HG02759 (cell line): ENCODE measurements around the gene INSL3.
A peak's percentile ranks its signal among the peaks of the same experiment; 100 is the strongest.

ENCODE experiments used
- ATAC-seq: cut with Tn5 transposase; IDR thresholded peaks from one replicate; pipeline ENCODE4 v1.9.1; 2021; ENCODE audit warnings: mild to moderate bottlenecking, moderate library complexity; ENCODE audit not compliant: unreplicated experiment

Gene INSL3

DNA sequence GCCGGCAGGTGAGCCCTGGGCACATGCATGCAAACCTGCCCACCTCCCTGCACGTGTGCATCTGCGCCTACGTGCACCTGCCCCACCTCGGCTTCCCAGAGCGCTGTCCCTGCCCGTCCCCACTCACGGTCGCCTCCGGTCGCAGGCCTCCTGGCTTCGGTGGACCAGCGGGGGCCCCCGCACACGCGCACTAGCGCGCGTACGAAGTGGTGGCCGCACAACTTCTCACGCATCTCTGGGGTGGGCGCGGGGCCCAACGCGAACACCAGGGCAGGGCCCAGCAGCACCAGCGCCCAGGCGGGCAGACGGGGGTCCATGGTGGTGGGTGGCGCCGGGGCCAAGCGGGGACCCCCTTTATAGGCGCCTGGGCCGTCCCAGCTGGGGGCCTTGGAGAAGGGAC is at the start of gene INSL3:
Gene INSL3, minus strand, starts transcription at position 330 of the 400 bp plus-strand sequence. Its CDS starts 13 bp downstream, at position 317.
- no peak for ATAC-seq

- ATAC-seq: no peak
These were observed 47.8 kb upstream of the INSL3 start for GRCh38 chr19:17869114-17869608.

DNA sequence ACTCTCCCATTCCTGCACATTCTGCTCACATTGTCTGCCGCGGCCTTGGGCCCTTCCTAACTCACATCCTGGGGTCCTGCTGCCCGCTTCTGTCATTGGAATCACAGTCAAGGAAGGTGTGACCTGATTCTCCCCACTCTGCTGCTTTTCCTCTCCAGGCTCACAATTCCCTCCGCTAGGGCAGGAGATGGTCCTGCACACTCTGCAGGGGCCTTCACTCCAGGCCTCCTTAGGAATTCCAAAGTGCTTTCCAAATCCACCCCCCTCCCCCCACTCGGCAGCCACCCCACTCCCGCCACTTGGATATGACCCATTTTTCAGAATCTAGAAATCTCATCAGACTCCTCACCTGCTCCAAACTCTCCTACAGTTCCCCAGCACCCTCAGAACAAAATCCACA is 47.4 kb upstream of the INSL3 start:
- ATAC-seq: no peak

DNA sequence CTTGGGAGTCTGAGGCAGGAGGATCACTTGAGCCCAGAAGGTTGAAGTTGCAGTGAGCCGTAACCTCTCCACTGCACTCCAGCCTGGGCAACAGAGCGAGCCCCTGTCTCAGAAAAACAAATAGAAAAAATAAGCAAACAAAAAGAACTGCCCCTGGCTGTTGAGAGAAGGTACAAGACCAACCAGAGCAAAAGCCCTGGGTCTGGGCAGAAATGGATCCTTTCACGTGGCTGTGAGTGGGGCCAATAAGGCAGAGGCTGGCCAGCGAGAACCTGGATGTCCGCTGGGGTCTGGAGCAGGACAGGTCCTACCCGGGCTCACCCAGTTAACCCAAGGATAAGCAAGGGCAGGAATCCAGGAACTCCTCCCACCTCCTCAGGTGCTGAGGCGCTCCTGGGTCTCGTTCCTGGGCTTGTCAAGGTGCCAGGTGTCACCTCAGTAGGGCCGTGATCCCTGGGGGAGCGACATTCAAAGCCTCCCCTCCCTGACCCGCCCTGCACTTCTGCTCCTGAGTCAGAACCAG is 45.7 kb upstream of the INSL3 start:
- no peak for ATAC-seq

GRCh38 chr19:17866312-17866963 is 45.1 kb upstream of the INSL3 start:
- no peak for ATAC-seq

DNA sequence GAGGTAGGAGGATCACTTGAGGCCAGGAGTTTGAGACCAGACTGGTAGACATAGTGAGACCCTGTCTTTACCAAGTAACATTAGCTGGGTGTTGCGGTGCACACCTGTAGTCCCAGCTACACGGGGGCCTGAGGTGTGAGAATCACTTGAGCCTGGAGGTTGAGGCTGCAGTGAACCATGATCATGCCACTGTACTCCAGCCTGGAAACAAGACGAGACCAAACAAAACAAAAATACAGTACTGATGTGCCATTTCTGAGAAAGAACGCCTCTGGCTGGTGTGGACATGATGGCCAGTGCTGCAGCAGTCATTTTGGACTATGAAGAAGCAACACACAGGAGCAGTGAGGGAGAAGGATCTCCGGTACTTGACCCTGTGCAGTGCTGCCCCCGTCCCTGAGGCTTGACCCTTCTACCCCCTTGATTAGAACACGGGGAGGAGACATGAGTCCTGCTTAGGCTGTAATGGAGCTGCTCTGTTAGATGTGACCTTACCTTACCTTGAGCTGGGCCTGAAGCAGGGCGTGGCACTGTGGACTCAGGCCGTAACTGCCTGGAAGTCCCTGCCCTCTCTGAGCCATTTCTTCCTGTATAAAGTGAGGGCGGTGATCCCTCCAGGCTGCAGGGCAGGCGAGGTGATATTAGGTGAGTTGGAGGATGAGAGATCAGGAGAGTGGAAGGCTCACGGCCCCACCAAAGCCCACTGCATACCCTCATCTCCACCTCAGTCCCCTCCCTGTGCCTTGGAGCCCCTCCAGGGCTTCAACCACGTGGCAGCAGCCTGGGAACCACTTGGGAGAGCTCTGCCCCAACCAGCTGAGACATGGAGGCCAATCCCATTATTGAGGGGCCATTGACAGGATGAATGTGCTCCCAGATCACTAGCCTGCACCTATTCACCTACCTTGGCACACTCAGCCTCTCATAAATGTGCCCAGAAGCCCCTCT is 44.3 kb upstream of the INSL3 start:
- no peak for ATAC-seq

DNA sequence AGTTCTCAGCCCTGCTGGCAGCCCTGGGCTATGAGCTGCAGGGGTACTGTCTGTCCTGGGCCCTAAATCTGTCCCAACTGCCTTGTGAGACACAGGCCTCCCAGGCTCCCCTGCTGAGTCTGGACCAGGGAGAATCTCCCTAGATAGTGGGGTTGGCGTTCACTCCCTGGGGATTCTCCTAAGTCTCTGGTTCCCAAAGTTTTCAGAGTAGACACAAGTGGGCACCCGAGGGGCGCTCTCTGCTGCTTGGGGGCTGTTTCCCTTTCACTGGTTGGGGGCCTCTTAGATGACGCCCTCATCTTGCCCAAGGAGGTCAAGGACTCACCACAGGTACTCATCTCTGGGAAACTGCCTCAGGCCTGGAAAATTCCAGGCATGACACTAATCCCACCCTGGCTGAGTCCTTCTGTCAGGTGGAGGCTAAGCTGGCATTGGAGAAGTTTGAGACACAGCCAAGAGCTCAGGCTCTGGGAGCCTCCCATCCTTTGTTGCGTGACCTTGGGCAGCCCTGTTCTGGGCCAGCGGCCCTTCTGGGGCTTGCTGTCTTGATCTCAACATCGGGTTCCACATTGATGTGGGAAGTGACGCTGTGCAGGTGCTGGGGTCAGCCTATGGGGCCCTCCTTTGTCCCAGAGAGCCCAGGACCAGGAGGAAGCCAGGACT is 42.3 kb upstream of the INSL3 start:
- ATAC-seq: no peak

DNA sequence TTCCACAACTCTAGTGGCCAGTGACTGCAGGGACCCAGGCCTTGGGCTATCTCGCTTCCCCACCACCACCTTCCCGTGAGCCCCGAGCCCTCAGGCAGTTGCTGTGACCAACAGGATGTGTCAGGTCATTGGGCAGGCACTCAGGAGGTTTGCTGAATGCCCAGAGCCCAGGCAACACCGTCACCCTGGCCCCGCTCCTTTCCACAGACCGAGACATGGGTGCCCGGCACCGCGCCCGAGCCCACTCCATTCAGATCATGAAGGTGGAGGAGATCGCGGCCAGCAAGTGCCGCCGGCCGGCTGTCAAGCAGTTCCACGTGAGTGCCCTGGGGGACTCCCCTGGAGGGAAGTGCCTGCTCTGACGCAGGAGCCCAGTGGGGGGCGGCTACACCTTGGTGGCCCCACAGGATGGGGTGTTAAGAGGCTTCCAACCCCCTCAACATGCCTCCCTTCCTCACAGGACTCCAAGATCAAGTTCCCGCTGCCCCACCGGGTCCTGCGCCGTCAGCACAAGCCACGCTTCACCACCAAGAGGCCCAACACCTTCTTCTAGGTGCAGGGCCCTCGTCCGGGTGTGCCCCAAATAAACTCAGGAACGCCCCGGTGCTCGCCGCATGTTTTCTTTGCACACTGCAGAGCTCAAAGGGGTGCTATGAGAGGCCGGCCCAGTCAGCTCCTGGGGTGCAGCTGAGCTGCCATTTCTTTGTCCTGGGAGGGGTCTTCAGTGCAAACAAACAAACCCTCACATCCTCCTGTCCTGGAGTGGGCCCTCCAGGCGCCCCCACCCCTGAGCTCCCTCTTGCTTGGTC is 41.6 kb upstream of the INSL3 start:
- ATAC-seq: no peak

- no peak for ATAC-seq
These were observed 40.5 kb upstream of the INSL3 start for GRCh38 chr19:17861542-17862402.

DNA sequence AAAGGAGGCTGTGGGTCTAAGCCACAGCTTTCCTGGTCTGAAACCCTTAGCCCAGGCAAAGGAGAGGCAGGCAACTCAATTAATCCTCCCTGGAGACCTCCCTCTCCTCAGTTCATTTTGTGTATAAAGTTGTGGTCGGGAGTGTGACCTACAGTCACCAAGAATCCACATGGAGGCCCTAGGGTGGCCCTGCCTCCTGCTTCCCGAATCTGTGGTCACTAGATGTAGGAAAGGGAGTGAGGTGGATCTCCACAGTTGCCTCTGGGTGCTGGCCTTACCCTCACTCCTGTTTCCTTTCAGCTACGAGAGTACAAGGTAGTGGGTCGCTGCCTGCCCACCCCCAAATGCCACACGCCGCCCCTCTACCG is 39.7 kb upstream of the INSL3 start:
- ATAC-seq: no peak

GRCh38 chr19:17860331-17860992 is 39.1 kb upstream of the INSL3 start:
- ATAC-seq: no peak

DNA sequence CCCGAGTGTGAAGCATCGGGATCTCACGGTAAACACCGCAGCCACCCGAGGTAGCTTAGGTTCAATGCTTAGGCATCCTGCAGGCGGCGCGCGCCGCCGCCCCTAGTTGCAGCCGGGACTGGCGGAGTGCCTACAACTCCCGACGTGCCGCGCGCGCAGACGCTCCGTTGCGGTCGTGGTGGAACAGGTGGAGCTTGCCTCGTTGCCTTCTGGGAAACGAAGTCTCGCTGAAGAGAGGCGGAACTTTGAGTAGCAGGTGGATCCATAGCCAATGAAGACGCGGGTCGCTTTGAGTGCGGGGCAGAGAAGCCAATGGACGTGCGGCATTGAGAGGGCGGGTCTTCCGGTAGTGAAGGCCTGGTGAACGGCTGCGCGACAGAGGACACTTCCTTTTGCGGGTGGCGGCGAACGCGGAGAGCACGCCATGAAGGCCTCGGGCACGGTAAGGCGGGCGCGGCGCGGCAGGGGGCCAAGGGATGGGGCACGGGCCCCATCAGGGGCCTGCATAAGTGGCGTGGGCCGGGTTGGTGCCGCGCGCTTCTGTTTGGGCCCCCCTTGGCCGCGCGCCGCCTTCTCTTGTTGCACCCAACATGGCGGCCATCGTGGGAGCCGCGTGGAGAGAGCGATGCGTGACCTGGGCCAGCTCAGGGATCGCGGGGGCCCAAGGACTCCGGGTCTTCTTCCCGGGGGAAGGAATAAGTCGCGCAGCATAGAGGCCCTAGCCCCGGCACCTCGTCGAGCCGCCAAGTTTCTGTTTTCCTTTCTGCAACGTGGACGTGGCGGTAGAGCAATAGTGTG is 38.4 kb upstream of the INSL3 start, which contains the start of gene RPL18A:
Gene RPL18A, plus strand, starts transcription at position 378 of the 798 bp plus-strand sequence. Its CDS starts 47 bp downstream, at position 425.
- peak; percentile 92 for ATAC-seq

- ATAC-seq: no peak
These were observed 34.2 kb upstream of the INSL3 start for GRCh38 chr19:17855280-17856152.

GRCh38 chr19:17854061-17854460 is 32.7 kb upstream of the INSL3 start:
- no peak for ATAC-seq

DNA sequence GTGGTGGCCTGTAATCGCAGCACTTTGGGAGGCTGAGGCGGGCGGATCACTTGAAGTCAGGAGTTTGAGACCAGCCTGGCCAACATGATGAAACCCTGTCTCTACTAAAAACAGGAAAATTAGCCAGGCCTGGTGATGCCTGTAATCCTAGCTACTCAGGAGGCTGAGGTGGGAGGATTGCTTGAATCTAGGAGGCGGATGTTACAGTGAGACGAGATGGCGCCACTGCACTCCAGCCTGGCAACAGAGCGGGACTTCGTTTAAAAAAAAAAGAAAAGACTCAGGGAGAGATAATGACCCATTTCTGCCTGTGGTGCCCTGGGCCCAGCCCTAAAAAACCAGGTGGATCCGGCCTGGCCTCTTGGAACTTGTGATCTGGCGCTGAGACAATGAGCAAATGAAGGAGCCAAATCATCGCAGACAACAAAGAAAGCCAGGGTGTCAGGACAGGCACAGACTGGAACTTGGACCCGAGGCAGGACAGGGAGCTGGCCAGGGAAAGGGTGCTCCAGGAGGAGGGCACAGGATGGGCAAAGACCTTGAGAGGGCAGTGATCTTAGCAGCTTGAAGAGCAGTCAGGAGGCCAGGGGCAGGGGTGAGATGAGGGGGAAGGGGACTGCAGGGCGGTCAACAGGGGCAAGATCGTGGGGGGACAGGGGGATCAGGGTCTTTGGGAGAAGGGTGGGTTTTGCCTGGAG is 27.4 kb upstream of the INSL3 start:
- ATAC-seq: no peak
